Hepatic stellate cell (primary cell): ENCODE data around the gene NRBF2.
A peak's percentile ranks its signal among the peaks of the same experiment; 100 is the strongest.
"Not testable (repeated sequence)": the region's sequence is repeated elsewhere in the genome, so short reads cannot be mapped to it uniquely, and the experiment has no call there.

Experiments used
- DNase-seq: peaks from one replicate; pipeline ENCODE4 v3.0.0; 2011; ENCODE audit warnings: low spot score

The NRBF2 gene

DNA sequence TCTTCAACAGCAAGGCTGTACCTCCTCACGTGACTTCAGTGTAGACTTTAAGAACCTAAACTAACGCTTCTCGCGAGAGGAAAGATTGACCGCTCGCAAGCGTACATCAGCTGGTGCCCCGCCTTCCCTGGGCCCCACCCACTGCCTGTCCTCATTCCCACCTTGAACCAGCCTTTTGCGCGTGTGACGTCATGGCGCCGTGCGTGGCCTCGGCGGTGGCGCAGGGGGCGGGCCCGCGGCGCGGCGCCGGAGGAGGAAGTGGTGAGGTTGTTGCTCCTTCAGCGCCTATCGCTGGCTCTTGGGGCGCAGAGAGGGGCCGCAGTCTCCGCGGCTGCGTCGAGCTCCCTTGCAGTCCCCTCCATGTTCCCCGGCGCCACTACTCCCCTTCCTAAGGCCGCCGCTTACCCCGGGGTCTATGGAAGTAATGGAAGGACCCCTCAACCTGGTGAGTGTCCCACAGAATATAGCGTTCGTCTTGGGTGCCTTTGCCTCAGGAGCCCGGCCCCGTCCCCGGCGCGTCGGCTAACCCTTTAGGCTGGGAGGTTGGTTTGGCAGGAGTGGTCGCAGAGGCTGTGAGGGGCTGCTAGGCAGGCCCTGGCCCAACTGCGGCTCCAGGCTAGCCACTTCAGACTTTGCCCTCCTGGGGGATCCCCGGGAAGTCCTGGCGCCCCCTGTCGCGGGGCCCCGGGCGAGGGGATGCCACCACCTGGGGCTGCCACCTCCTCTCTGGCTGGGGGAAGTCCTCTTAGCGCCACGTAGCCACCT lies at the start of gene NRBF2:
Gene NRBF2 (plus strand): TSS at position 273 of the 765 bp plus-strand sequence. CDS start 143 bp downstream, at position 416.
- peak; percentile 91 for DNase-seq

DNA sequence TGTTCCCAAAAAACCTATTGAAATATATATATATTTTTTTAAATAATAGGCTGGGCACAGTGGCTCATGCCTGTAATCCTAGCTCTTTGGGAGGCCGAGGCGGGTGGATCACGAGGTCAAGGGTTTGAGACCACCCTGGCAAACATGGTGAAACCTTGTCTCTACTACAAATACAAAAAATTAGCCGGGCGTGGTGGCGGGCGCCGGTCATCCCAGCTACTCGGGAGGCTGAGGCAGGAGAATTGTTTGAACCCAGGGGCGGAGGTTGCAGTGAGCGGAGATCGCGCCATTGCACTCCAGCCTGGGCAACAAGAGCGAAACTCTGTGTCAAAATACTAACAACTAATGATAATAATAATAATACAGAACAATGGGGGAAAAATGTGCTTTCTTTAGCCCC lies 49.7 kb upstream of the NRBF2 start:
- DNase-seq, result not testable (repeated sequence)

DNA sequence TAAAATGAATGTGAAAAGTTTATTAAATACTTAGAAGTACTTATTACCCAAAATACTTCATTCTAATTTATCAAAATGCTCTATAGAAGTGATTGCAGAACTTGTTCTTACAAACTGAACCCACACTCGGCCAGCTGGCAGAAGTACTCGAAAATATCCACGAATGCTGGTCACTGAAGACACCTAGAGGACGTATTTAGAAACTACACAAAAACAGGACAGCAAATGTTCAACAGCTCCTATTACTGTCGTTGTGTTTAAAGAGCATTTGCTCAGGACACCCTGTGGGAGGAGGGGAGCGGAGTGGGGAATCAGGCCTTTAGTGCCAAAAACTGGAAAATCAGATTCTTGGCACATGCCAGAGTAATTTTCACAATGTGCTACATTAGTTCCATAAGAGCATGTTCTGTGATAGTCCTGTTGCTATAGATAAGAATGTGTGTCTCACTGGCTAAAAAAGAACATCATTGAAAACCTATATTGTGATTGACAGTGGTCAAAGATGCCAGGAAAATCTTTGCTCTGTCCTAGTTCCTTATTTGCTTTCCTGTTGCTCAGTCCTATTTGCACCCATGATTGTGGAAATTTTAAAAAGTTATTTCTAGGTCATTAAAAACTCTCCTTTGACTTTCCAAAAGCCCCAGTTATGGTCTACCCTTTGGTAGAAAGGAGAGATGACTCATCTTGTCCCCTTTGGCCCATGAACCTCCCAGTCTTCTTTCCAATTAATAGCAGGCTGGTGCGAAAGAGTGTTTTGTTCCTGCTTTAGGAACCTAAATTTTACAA lies 49.0 kb upstream of the NRBF2 start:
- DNase-seq, result peak; percentile 29

DNA sequence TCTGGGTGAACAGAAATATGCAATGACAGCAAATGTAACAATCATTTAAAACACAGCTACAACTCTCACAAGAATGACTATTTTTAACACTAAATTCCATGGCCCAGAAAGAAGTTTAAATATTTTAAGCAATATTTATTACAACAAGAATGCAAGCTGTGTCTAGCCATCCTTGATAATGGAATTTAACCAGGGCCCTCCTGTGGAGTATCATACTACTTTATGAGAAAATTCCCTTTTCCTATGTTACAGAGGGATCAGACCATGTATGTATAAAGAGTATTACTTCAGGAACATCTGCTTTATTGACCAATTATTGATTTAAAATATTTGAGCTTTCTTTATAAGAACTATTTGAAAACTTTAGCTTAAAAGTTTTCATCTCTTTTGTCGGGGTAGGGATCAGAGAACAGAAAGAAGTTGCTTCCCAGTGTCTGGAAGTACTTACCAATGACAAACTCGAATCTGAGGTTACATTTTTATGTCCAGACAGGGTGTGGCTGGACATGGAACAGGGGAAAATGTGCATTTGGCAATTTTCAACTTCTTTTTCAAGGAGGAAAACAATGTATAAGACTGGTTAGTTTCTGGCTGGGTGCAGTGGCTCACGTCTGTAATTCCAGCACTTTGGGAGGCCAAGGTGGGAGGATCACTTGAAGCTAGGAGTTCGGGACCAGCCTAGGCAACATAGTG lies 48.3 kb upstream of the NRBF2 start:
- DNase-seq, result no peak

DNA sequence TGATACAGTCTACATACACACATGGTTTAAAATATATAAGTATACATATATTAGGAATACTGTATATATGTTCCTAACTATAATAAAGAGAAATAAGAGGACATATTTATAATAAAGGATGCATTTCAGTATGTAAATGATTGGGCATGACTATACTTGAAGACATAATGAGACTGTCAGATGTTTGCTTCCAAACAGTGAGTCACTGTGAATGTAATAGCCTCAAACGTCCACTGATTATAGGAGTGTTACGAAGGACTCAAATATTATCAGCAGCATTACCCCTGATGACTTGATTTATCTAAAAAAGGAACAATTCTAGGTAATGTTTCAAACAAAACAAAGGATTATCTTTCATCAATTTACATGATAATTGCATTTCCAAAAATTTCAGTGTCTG lies 39.9 kb upstream of the NRBF2 start:
- DNase-seq, result no peak

DNA sequence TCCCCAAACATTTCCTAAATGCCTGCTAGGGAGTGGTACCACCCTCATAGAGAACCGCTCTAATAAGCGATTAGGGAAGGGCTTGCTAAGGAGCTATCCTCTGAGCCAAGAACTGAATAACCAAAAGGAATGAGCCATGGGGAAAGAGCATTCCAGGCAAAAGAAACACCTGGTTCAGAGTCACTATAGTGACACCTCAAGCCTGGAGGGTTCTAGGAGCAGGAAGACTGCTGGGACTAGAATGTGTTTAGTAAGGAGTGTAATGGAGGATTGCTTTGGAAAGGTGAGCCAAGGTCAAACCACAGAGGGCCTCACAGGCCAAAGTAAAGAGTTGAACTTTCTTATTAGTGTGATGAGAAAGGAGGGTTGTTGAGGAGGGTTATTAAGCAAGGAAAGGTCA lies 38.7 kb upstream of the NRBF2 start:
- DNase-seq, result no peak

DNA sequence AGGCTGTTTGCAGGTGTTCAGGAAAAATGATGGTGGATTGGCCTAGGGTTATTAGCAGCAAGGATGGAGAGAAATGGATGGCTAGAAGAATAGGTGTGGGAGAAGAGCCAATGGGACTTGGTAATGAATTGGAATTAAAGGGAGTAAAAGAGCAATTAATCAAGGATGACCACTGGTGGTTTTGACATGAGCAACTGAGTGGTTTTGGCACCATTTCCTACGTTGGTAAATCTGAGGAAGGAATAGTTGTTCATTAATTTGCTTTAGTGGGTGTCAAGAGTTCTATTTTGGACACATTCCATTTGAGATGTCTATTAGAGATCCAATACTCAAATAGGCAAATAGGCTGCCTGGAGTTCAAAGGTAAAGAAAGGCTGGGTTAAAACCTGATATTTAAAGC lies 38.2 kb upstream of the NRBF2 start:
- DNase-seq, result no peak

DNA sequence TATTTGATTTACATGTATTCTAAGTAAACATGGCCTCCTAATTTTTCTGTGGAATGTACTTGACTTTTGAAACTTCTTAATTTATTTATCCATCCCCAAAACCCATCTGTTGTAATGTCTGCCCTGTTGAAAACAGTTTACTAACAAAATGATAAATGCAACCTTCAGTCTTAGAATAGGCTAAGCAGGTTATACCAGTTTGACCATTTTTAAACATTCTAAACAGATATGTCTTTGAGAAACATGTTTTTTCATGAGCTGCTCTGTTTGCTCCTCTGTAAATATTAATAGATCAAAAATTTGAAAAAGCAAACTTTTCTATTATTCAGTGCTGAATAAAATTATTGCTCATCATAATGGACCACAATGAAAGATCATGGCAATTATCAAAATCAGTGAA lies 33.4 kb upstream of the NRBF2 start:
- no peak for DNase-seq

DNA sequence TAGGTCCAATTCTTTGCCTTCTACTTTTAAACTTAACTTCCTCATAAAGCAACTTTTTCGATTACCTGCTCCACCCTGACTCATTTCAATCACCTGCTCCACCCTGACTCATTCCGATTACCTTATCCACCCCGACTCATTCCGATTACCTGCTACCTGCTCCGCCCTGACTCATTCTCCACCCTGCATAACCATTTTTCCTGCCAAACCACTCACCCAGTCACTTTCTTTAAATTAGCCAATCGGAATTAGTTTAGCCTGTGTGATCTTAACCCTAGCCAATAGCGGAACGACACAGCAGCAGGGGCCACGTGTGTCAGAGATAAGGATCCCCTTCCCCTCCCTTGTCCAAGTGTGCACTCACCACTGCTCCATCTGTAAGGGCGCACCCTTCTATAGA lies 32.0 kb upstream of the NRBF2 start:
- not testable (repeated sequence) for DNase-seq

DNA sequence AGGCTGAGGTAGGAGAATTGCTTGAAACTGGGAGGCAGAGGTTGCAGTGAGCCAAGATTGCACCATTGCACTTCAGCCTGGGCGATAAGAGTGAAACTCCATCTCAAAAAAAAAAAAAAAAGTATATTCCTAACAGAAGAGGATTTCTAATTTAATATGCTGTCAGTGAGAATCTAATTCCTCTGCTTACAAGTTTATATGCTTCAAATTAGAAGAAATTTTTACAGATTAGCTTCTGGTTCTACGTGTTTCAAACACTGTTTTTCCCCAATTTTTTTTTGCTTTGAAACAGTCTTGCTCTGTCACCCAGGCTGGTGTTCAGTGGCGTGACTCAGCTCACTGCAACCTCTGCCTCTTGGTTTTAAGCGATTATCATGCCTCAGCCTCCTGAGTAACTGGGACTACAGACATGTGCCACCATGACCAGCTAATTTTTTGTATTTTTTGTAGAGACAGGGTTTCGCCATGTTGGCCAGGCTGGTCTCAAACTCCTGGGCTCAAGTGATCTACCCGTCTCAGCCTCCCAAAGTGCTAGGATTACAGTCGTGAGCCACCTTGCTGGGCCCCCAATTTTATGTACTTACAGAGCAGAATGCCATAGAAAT lies 30.7 kb upstream of the NRBF2 start:
- not testable (repeated sequence) for DNase-seq

DNA sequence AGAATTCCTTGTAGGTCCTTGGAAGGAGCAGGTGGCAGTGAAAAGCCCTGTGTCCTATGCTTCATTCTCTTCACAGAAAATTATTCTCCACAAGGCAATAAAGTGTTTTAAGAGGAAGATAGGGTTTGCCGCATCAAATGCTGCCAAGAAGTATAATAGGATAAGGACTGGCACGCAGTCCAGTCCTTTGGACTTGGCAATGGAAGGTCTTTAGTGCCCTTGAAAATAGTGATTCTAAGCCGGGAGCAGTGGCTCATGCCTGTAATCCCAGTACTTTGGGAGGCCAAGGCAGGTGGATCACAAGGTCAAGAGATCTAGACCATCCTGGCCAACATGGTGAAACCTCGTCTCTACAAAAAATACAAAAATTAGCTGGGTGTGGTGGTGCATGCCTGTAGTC lies 29.9 kb upstream of the NRBF2 start:
- not testable (repeated sequence) for DNase-seq

DNA sequence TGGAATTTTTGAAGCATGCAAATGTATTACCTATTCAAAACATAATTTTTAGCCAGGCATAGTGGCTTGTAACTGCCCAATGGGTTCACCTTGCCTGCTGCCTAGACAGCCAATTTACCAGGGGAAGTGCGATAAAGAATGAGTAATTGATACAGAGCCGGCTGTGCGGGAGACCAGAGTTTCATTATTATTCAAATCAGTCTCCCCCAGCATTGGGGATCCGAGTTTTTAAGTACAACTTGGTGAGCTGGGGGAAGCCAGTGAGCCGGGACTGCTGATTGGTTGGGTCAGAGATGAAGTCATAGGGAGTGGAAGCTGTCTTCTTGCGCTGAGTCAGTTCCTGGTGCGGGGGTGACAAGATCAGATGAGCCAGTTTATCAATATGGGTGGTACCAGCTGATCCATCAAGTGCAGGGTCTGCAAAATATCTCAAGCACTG lies 29.1 kb upstream of the NRBF2 start:
- no peak for DNase-seq

DNA sequence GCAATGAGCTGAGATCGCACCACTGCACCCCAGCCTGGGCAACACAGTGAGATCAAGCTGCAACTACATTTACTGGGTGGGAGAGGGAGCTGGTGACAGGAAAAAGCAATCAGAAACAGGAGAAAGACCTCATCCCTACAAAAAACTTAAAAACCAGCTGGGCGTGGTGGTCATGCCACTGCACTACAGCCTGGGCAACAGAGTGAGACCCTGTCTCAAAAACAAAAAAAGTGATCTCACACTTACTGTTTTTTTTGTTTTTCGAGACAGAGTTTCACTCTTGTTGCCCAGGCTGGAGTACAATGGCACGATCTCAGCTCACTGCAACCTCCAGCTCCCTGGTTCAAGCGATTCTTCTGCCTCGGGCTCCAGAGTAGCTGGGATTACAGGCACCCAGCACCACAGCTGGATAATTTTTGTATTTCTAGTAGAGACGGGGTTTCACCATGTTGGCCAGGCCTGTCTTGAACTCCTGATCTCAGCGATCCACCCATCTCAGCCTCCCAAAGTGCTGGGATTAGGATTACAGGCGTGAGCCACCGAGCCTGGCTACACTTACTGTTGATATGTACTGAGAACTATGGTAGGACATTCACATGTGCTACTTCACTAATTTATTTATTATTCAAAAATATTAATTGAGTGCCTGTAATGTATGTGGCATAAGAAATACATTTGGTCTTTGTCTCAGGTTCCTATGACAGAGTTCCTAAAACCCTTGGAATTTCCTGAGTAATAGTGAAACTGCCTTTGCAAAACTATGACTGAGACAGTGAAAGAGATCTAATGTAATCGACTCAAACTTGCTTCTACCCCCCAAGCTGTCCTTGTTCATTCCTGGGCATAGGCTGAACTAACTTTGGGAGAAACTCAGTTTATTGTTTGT lies 27.7 kb upstream of the NRBF2 start:
- no peak for DNase-seq

DNA sequence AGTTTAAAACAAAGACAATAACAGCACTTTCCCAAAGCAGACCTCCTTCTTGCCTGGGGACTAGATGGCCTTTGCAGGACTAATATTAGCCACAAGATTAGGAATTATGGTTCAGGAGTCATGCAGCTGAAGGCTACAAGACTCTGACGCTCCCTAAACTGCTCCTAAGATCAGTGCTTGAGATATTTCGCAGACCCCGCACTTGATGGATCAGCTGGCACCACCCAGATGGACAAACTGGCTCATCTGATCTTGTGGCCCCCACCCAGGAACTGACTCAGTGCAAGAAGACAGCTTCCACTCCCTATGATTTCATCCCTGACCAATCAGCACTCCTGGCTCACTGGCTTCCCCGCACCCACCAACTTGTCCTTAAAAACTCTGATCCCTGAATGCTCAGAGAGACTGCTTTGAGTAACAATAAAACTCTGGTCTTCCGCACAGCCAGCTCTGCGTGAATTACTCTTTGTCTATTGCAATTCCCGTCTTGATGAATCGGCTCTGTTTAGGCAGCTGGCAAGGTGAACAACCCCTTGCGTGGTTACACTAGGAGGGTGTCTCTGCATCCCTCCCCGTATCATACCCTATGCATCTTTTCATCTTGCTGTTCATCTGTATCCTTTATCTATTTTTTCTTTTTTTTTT lies 26.9 kb upstream of the NRBF2 start:
- DNase-seq, result no peak

DNA sequence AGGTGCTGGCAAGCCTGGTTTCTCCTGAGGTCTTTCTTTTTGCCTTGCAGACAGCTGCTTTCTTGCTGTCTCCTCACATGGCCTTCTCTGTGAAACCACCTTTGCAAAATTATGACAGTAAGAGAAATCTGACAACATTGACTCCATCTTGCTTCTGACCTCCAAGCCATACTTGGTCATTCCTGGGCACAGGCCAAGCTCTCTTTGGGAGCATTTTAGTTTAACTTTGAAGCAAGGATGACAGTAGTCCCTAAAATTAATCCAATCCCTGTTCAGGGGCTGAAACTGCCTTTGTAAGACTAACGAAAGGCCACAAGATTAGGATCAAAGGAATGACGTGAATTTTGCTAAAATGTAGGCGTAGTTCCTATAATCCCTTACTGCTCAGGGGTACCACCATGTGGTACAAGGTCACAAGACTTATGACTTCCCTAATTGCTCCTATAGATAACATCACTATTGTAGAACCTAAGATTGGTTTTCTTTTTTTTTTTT lies 25.1 kb upstream of the NRBF2 start:
- no peak for DNase-seq

DNA sequence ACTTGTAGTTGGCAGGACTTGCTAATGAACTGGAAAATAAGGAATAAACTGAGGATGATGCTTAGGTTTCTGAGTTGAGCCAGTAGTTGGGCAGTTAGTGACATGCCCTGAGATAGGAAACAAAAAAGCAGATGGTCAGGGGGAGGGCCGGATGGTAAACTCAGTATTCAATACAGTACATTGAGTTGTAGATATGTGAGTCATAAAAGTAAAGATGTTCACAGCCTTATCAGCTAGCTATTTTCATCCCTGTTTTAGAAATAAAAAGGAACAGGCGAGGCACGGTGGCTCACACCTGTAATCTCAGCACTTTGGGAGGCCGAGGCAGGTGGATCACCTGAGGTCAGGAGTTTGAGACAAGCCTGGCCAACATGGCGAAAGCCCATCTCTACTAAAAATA lies 22.2 kb upstream of the NRBF2 start:
- no peak for DNase-seq

DNA sequence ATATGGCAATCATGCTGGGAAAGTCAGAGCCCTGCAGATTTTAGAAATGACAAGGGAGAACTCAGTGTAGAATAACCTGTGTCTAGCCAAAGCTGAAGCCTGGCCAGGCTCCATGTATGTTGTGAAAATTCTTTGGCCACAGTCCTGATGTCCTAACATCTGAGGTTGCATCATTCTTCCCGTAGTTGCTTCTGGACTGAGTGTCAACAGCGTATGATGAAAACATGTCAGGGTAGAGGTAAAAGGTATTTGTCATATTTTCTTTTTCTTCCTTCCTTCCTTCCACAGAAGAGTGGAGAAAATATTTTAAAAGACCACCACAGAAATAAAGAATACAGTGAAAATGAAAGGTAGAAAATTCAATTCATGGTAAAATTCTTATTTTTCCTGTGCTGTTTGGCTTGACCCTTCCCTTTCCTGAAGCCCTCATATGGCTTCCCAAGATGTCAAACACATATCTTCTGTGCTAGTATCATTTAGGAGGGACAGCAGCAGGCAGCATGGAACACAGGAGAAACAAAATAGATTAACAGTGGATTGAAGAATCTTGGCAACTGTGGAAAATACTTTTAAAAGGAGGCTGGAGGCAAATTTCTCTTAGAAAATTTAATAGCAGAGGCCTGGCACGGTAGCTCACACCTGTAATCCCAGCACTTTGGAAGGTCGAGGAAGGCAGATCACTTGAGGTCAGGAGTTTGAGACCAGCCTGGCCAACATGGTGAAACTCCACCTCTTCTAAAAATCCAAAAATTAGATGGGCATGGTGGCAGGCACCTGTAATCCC lies 18.9 kb upstream of the NRBF2 start:
- DNase-seq, result peak; percentile 27

DNA sequence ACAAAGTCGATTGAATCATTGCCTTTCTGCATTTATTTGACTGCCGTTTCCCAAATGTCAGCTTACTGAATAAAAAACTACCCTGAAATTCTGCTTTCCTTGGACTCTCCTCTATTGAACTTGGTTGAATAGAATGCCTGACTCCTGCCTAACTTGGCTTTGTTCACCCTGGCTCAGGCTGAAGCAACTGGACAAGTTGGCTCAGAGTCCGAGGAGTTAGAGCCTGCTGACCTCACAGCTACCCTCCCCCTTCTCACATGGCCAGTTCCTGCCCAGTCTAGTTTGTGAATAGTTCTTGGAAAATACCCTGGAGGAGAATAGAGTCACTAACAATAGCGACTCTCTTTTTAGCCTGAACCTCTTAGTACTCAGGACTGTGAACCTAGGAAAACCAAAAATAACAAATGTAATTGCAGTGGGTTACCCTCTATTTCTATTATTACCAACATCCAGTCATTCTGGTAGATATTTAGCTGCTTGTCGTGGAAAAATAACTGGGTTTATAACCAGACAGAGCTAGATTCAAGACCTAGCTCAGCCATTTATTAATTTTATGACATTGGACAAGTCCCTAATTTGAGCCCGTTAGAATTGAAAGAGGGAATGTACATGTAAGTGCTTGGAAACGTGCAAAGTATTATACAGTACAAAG lies 17.3 kb upstream of the NRBF2 start:
- DNase-seq, result peak; percentile 39

DNA sequence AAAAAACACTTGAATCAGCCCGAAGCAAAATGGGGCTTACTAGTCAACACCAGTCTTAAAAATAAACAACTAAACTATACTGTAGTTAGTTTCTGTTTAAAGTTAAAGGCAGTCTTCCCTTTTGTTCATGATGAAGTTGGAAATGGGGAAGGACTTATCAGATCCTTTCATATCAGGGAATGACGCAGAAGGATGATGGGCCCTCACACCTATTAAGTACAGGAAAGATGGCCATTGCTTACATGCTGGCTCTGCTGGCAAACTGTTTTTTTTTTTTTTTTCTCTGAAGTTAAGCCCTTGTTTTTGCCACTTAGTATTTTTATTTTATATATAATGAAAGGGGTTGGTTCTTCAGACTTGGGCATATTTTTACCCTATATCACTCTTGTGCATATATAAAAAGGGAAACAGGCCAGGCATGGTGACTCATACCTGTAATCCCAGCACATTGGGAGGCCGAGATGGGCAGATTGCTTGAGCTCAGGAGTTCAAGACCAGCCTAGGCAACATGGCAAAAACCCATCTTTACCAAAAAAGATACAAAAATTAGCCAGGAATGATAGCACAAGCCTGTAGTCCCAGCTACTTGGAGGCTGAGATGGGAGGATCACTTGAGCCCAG lies 16.6 kb upstream of the NRBF2 start:
- DNase-seq, result no peak
